Endothelial cell of umbilical vein (primary cell): ENCODE results near the gene SFTPB. TPM values are rescaled to one million over a fixed set of nuclear protein-coding genes. Genes with fewer than 3 reads are reported as not detected.

Experiments used
- BruUV-seq: library from RNA; stranded (reverse); fragments of 400-500 nt; replicated peaks from 2 replicates; lab custom pipeline; 2021; lab: Mats Ljungman, UMichigan
- CTCF ChIA-PET: fragments of 300-600, 350-600 bp; sonication (Branson Sonifier 250); formaldehyde crosslinking; loops from one replicate; lab custom pipeline; 2021; ENCODE audit warnings: antibody characterized with exemption, inconsistent platforms; lab: Charles Lee
- POLR2A ChIA-PET: fragments of 300-600, 350-600 bp; sonication (Branson Sonifier 250); formaldehyde crosslinking; loops from one replicate; lab custom pipeline; 2021; ENCODE audit warnings: antibody characterized with exemption, inconsistent platforms; lab: Charles Lee
- DNase-seq: peaks from one replicate; pipeline ENCODE4 v3.0.0-alpha.2; 2011; ENCODE audit warnings: low read depth, low spot score
- FAIRE-seq: peaks from 2 replicates; lab custom pipeline; 2011; peaks lifted over from hg19 to GRCh38; lab: Jason Lieb, UNC
- H2AFZ ChIP-seq: 2 replicates; pipeline ENCODE4 v1.6.0; 2012; ENCODE audit warnings: low read depth, low read length, control low read depth, inconsistent platforms
- H3K27ac ChIP-seq: 2 replicates; pipeline ENCODE4 v1.5.1; 2011; ENCODE audit warnings: low read depth, mild to moderate bottlenecking, control low read depth, low read length, moderate library complexity; ENCODE audit not compliant: insufficient read depth
- H3K27me3 ChIP-seq, 2 experiments: 2 replicates each; pipeline versions ENCODE4 v1.6.0 to v1.6.1; 2011; ENCODE audit warnings: low read length in 2 of 2, mixed read lengths in 1 of 2; ENCODE audit not compliant: control insufficient read depth in 2 of 2, insufficient read depth in 2 of 2
- H3K36me3 ChIP-seq, 2 experiments: 2 replicates in 1 of 2; 3 replicates in 1 of 2; pipeline ENCODE4 v1.5.1; 2011; ENCODE audit warnings: low read length in 2 of 2, mild to moderate bottlenecking in 1 of 2, moderate library complexity in 1 of 2; ENCODE audit not compliant: control insufficient read depth in 2 of 2, insufficient read depth in 2 of 2; ENCODE audit errors: extremely low read depth in 1 of 2
- H3K4me1 ChIP-seq: 3 replicates; pipeline ENCODE4 v1.5.1; 2011; ENCODE audit warnings: mild to moderate bottlenecking, low read length; ENCODE audit not compliant: control insufficient read depth, insufficient read depth; ENCODE audit errors: extremely low read depth
- H3K4me2 ChIP-seq: 2 replicates; pipeline ENCODE4 v1.6.1; 2011; ENCODE audit warnings: low read length, control low read depth, mixed read lengths; ENCODE audit not compliant: insufficient read depth
- H3K4me3 ChIP-seq, 3 experiments: fragments of 200-600 bp in 1 of 3; sonication (generic), shearing (Covaris generic) in 1 of 3; replicated peaks in 1 of 3; 2 replicates each; pipeline ENCODE4 v1.5.1; 2011 to 2016; ENCODE audit warnings: control low read depth in 3 of 3, low read length in 3 of 3, mild to moderate bottlenecking in 2 of 3, inconsistent platforms in 1 of 3, low read depth in 1 of 3, moderate library complexity in 1 of 3; ENCODE audit not compliant: insufficient read depth in 1 of 3
- H3K79me2 ChIP-seq: 2 replicates; pipeline ENCODE4 v1.6.0; 2012; ENCODE audit warnings: low read length, inconsistent platforms; ENCODE audit not compliant: control insufficient read depth, insufficient read depth
- H3K9ac ChIP-seq: replicated peaks from 2 replicates; pipeline ENCODE3; 2011; ENCODE audit warnings: low read length, control low read depth; ENCODE audit not compliant: insufficient read depth; ENCODE audit errors: extremely low read depth
- H3K9me1 ChIP-seq: replicated peaks from 3 replicates; pipeline ENCODE4 v1.6.0; 2011; ENCODE audit warnings: mild to moderate bottlenecking, low read length; ENCODE audit not compliant: control insufficient read depth, insufficient read depth; ENCODE audit errors: extremely low read depth
- H3K9me3 ChIP-seq: replicated peaks from 2 replicates; pipeline ENCODE4 v1.5.1; 2012; ENCODE audit warnings: low read length, inconsistent platforms; ENCODE audit not compliant: control insufficient read depth, insufficient read depth
- H4K20me1 ChIP-seq: replicated peaks from 2 replicates; pipeline ENCODE3; 2011; ENCODE audit warnings: mild to moderate bottlenecking, low read length; ENCODE audit not compliant: control insufficient read depth, insufficient read depth; ENCODE audit errors: extremely low read depth
- EZH2 ChIP-seq: IDR thresholded peaks from 2 replicates; pipeline ENCODE4 v1.6.1; 2012; ENCODE audit warnings: borderline replicate concordance, low read depth, mild to moderate bottlenecking, moderate library complexity, low read length, inconsistent platforms; ENCODE audit not compliant: severe bottlenecking
- FOS ChIP-seq: IDR thresholded peaks from 2 replicates; pipeline ENCODE4 v1.6.1; 2011; ENCODE audit warnings: mild to moderate bottlenecking, low read length, moderate library complexity, borderline replicate concordance; ENCODE audit not compliant: insufficient read depth
- GATA2 ChIP-seq: IDR thresholded peaks from 2 replicates; pipeline ENCODE4 v1.7.0; 2011; ENCODE audit warnings: low read depth, mild to moderate bottlenecking, moderate library complexity, mixed read lengths, low read length; ENCODE audit not compliant: insufficient read length, insufficient read depth
- JUN ChIP-seq: IDR thresholded peaks from 2 replicates; pipeline ENCODE4 v1.6.1; 2011; ENCODE audit warnings: borderline replicate concordance, low read depth; ENCODE audit not compliant: insufficient read length, insufficient read depth
- MYC ChIP-seq: IDR thresholded peaks from one replicate; pipeline ENCODE4 v1.6.1; 2011; ENCODE audit warnings: mild to moderate bottlenecking, low read depth, low read length
- POLR2A ChIP-seq: IDR thresholded peaks from 2 replicates; pipeline ENCODE4 v1.6.1; 2012; ENCODE audit warnings: low read depth, mild to moderate bottlenecking, control low read depth, low read length
- POLR2AphosphoS5 ChIP-seq: IDR thresholded peaks from 2 replicates; pipeline ENCODE4 v1.6.1; 2012; ENCODE audit warnings: low read depth, mild to moderate bottlenecking, control low read depth, low read length, moderate library complexity; ENCODE audit not compliant: insufficient read depth
- dilution Hi-C: fragments of 300-500 bp; cut with MboI; formaldehyde crosslinking; loops from one replicate; pipeline ENCODE4 v1.15.0; 2019; ENCODE audit warnings: low sequenced_read_pairs; ENCODE audit not compliant: extremely low pct_ligation_motif_present
- intact Hi-C: fragments of 100-400 bp; cut with micrococcal nuclease; formaldehyde crosslinking; loops from one replicate; pipeline ENCODE4 v1.10.0; 2022
- polyA plus RNA-seq, 4 experiments: library from polyadenylated mRNA; depleted of rRNA in 3 of 4; stranded (reverse) in 3 of 4; unstranded in 1 of 4; fragments of >200 nt; gene quantifications; 2 replicates each; pipeline versions ENCODE4 v1.2.1 to v1.2.3, GENCODE V29; 2011 to 2012; ENCODE audit warnings: missing spikeins in 1 of 4
- total RNA-seq: library from RNA; stranded (reverse); gene quantifications from 2 replicates; pipeline ENCODE4 v1.2.3, GENCODE V29; 2021
- TF ChIP-seq, protein P1 (sequence below): IDR thresholded peaks from 2 replicates; pipeline ENCODE4 v1.6.1; 2011; ENCODE audit not compliant: insufficient read depth, insufficient read length
- TF ChIP-seq, protein P2 (sequence below), 2 donors: IDR thresholded peaks; 1 replicate in 1 of 2; 2 replicates in 1 of 2; pipeline ENCODE4 v1.5.1; 2011; ENCODE audit warnings: low read length in 2 of 2, mild to moderate bottlenecking in 2 of 2, moderate library complexity in 2 of 2, control low read depth in 1 of 2, inconsistent platforms in 1 of 2, low read depth in 1 of 2; ENCODE audit not compliant: insufficient read depth in 1 of 2; ENCODE audit errors: extremely low read depth in 1 of 2

Gene SFTPB
- total and polyA plus RNA-seq, 2 donors (not counting 3 experiments of a cell fraction or from before 2014, with no cell fraction given) = not detected

DNA sequence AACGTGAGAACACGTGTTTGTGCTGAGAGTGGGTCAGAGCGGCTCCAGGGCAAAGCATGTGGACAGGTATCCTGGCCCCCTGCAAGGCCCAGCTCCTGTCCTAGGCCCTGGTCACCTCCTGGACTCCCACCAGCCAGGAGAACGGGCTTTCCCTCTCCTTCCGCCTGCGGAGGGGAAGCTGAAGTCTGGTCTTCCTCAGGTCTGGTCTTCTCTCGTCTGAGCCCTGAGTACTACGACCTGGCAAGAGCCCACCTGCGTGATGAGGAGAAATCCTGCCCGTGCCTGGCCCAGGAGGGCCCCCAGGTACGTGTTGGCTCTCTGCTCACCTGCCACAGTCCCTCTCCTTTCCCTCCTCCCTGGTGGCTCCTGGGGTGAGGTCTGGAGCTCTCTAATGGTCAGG lies 27.1 kb upstream of the SFTPB start:
- TF ChIP-seq EZH2 (no peak), POLR2A (no peak), MYC (no peak), GATA2 (no peak), JUN (no peak), POLR2AphosphoS5 (no peak), FOS (no peak)
- TF ChIP-seq, protein P1, sequence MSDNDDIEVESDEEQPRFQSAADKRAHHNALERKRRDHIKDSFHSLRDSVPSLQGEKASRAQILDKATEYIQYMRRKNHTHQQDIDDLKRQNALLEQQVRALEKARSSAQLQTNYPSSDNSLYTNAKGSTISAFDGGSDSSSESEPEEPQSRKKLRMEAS = no peak
- TF ChIP-seq, protein P2, sequence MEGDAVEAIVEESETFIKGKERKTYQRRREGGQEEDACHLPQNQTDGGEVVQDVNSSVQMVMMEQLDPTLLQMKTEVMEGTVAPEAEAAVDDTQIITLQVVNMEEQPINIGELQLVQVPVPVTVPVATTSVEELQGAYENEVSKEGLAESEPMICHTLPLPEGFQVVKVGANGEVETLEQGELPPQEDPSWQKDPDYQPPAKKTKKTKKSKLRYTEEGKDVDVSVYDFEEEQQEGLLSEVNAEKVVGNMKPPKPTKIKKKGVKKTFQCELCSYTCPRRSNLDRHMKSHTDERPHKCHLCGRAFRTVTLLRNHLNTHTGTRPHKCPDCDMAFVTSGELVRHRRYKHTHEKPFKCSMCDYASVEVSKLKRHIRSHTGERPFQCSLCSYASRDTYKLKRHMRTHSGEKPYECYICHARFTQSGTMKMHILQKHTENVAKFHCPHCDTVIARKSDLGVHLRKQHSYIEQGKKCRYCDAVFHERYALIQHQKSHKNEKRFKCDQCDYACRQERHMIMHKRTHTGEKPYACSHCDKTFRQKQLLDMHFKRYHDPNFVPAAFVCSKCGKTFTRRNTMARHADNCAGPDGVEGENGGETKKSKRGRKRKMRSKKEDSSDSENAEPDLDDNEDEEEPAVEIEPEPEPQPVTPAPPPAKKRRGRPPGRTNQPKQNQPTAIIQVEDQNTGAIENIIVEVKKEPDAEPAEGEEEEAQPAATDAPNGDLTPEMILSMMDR (IDR thresholded peaks at IDR 0.05; ENCODE audit: extremely low read depth in 1 of 2, insufficient read depth in 1 of 2, low read depth in 1 of 2, low read length in 2 of 2) = no peak
- no peaks in the 10 kb centered on the region for H3K9me3 ChIP-seq
- CTCF ChIA-PET = interaction anchor here (1.4 to 3.6 kb wide), 2 partner anchors 12 to 46 kb away, joined by 4 to 15 read pairs; no protein-coding TSS in a partner anchor
- no peaks in the 10 kb centered on the region for H3K4me1 ChIP-seq
- H3K4me2 ChIP-seq = no peak overlapping the region
- POLR2A ChIA-PET = no interaction called here
- dilution Hi-C loops = no loop called here
- no peak overlapping the region for H2AFZ ChIP-seq
- no peak overlapping the region for H3K4me3 ChIP-seq
- H3K9ac ChIP-seq = no peak overlapping the region
- DNase-seq = no peak
- H3K27ac ChIP-seq = no peak overlapping the region
- H3K79me2 ChIP-seq = no peaks in the 10 kb centered on the region
- no TSS peak for BruUV-seq
- no peaks in the 10 kb centered on the region for H4K20me1 ChIP-seq
- H3K27me3 ChIP-seq = no peaks in the 10 kb centered on the region
- no peaks in the 10 kb centered on the region for H3K9me1 ChIP-seq
- no peak for FAIRE-seq
- intact Hi-C loops = no loop called here
- no peaks in the 10 kb centered on the region for H3K36me3 ChIP-seq
